HEK293T (cell line): ENCODE data around the gene WDR62.

Experiments used
- CTCF ChIA-PET: fragments of 350-600 bp; formaldehyde crosslinking; extraction: SDS; loops from one replicate; lab custom pipeline; 2021; ENCODE audit warnings: antibody characterized with exemption, inconsistent platforms; lab: Yijun Ruan, JAX
- POLR2A ChIA-PET: fragments of 350-600 bp; formaldehyde crosslinking; extraction: SDS; loops from one replicate; lab custom pipeline; 2020; ENCODE audit warnings: antibody characterized with exemption, inconsistent platforms; lab: Yijun Ruan, JAX
- DNase-seq: peaks from one replicate; pipeline ENCODE4 v3.0.0; 2012; ENCODE audit warnings: mixed read lengths; ENCODE audit errors: extremely low spot score
- ARNT ChIP-seq: fragments of 450-650 bp; IDR thresholded peaks from 2 replicates; pipeline ENCODE4 v1.6.1; 2017; ENCODE audit warnings: mild to moderate bottlenecking
- BHLHE40 ChIP-seq: fragments of 450-650 bp; IDR thresholded peaks from 2 replicates; pipeline ENCODE4 v1.6.1; 2016; ENCODE audit warnings: mild to moderate bottlenecking, moderate library complexity, borderline replicate concordance
- CTBP1 ChIP-seq: fragments of 450-650 bp; IDR thresholded peaks from 2 replicates; pipeline ENCODE4 v1.6.1; 2016; ENCODE audit warnings: borderline replicate concordance
- ELF4 ChIP-seq: fragments of 450-650 bp; IDR thresholded peaks from 2 replicates; pipeline ENCODE4 v1.6.1; 2017; ENCODE audit warnings: antibody characterized with exemption
- FOXA1 ChIP-seq: fragments of 450-650 bp; IDR thresholded peaks from 2 replicates; pipeline ENCODE4 v1.6.1; 2016; ENCODE audit warnings: mild to moderate bottlenecking
- FOXK2 ChIP-seq: fragments of 450-650 bp; IDR thresholded peaks from 2 replicates; pipeline ENCODE4 v1.6.1; 2016; ENCODE audit warnings: mild to moderate bottlenecking
- FOXM1 ChIP-seq: fragments of 450-650 bp; IDR thresholded peaks from 2 replicates; pipeline ENCODE4 v1.6.1; 2017; ENCODE audit warnings: mild to moderate bottlenecking, borderline replicate concordance
- HDGF ChIP-seq: fragments of 450-650 bp; IDR thresholded peaks from 2 replicates; pipeline ENCODE4 v1.6.1; 2017; ENCODE audit warnings: antibody characterized with exemption, borderline replicate concordance
- L3MBTL2 ChIP-seq: fragments of 450-650 bp; conservative IDR thresholded peaks from 2 replicates; pipeline ENCODE4 v1.6.1; 2016; ENCODE audit warnings: mild to moderate bottlenecking
- LEF1 ChIP-seq: fragments of 450-650 bp; IDR thresholded peaks from 2 replicates; pipeline ENCODE4 v1.6.1; 2017; ENCODE audit warnings: mild to moderate bottlenecking, borderline replicate concordance
- NFRKB ChIP-seq: fragments of 450-650 bp; IDR thresholded peaks from 2 replicates; pipeline ENCODE4 v1.6.1; 2016; ENCODE audit warnings: mild to moderate bottlenecking, moderate library complexity
- SP1 ChIP-seq: fragments of 450-650 bp; IDR thresholded peaks from 2 replicates; pipeline ENCODE4 v1.6.1; 2017
- SUZ12 ChIP-seq: fragments of 450-650 bp; IDR thresholded peaks from 2 replicates; pipeline ENCODE4 v1.6.1; 2016; ENCODE audit warnings: mild to moderate bottlenecking
- TARDBP ChIP-seq: fragments of 450-650 bp; IDR thresholded peaks from 2 replicates; pipeline ENCODE4 v1.6.1; 2016
- ZNF384 ChIP-seq: fragments of 450-650 bp; IDR thresholded peaks from 2 replicates; pipeline ENCODE4 v1.6.1; 2016
- TF ChIP-seq, protein P1 (sequence below): fragments of 450-650 bp; IDR thresholded peaks from 2 replicates; pipeline ENCODE4 v1.6.1; 2016

The WDR62 gene

DNA sequence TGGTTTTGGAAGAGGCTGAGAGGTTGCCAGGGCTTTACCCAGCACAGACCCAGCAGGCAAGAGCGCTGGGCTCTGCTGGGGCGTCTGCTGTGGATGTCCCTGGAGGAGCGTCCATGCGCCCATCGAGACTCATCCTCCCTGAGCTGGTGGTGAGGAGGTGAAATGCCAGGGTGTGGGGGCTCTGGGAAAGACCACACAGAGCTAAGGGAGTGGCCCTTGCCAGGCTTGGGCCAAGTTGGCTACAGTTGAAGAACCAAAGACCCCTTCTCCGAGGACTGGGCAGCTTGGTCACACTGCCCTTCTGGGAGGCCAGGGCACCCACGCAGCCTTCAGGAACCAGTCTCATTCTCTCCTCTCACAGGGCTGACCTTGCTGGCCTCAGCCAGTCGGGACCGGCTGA, 31.6 kb downstream of the WDR62 start:
- POLR2A ChIA-PET, result no interaction called here
- CTCF ChIA-PET, result no interaction called here
- DNase-seq, result no peak
- TF ChIP-seq FOXK2 (no peak), ZNF384 (no peak), CTBP1 (no peak), HDGF (no peak), FOXM1 (no peak), FOXA1 (no peak), SP1 (no peak)

DNA sequence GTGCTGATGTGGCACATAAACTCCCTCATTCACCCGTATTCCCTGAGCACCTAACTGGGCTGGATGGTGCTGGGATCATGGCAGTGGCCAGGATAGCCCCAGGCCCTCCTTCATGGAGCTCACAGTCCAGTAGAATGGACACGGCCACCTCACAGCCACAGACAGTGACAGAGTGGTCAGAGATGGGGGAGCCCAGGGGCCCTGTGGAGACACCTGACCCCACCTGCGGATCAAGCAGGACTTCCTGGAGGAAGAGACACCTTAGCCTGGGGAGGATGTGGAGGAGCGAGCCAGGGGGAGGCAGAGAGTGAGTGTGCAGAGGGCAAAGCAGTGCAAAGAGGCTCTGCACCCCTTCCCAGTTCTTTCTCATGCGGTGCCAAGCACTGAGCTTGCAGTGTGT, 35.1 kb downstream of the WDR62 start:
- CTCF ChIA-PET, result no interaction called here
- POLR2A ChIA-PET, result interaction anchor here (1.4 kb wide), 1 partner anchor 25 kb away, joined by 4 read pairs; the partner anchor contains the start of gene POLR2I
- TF ChIP-seq ELF4, result no peak
- no peak for DNase-seq

DNA sequence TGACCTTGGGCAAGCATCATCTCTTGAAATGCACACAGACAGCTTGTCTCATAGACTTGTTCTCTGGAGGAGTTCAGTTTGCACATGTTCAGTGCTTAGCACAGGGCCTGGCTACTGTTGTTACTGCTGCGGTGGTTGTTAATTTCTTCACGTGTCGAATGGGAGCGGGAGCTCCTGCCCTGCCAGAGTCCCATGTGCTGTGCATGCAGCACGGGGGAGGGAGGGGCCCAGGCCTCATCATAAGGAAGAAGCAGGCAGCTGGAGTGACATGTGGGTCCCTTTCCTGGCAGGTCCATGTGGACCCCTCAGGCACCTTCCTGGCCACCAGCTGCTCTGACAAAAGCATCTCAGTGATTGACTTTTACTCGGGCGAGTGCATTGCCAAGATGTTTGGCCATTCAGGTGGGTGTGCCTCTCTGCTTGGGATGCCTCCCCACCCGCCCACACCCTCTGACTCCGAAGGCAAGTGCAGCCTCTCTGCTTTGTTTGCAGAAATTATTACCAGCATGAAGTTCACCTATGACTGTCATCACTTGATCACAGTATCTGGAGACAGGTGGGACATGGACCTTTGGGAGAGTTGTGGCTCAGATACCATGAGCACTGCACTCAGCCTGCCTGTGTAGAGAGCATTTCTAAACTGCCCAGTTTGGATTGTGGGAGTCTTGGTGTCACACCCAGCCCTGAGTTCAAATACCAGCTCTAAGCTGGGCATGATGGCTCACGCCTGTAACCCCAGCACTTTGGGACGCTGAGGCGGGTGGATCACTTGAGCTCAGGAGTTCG, 36.4 kb downstream of the WDR62 start:
- CTCF ChIA-PET, result no interaction called here
- DNase-seq, result no peak
- TF ChIP-seq ARNT (no peak), NFRKB (no peak), FOXA1 (no peak), BHLHE40 (no peak), LEF1 (no peak), ELF4 (no peak), SP1 (no peak)
- TF ChIP-seq, protein P1, sequence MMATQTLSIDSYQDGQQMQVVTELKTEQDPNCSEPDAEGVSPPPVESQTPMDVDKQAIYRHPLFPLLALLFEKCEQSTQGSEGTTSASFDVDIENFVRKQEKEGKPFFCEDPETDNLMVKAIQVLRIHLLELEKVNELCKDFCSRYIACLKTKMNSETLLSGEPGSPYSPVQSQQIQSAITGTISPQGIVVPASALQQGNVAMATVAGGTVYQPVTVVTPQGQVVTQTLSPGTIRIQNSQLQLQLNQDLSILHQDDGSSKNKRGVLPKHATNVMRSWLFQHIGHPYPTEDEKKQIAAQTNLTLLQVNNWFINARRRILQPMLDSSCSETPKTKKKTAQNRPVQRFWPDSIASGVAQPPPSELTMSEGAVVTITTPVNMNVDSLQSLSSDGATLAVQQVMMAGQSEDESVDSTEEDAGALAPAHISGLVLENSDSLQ, result no peak
- POLR2A ChIA-PET, result interaction anchor here (0.7 to 1.4 kb wide), 3 partner anchors 16 to 37 kb away, joined by 3 to 5 read pairs (median 3); partner anchors contain the start of genes POLR2I and TBCB

DNA sequence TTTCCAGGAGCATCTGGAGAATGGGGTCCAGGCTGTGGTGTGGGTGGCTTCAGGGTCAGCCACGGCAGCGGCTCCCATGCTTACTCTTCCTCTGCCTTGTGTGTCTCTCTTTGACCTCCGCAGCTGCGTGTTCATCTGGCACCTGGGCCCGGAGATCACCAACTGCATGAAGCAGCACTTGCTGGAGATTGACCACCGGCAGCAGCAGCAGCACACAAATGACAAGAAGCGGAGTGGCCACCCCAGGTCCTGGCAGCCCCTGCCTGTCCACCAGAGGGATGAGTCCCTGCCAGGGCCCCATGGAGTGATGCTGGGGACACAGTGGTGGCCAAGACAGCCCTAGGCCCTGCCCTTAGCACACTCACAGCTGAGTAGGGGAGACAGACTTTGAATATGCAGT, 37.9 kb downstream of the WDR62 start:
- ChIA-PET POLR2A (no interaction called here), CTCF (no interaction called here)
- DNase-seq, result no peak
- TF ChIP-seq HDGF, result no peak
- TF ChIP-seq BHLHE40, result no peak

DNA sequence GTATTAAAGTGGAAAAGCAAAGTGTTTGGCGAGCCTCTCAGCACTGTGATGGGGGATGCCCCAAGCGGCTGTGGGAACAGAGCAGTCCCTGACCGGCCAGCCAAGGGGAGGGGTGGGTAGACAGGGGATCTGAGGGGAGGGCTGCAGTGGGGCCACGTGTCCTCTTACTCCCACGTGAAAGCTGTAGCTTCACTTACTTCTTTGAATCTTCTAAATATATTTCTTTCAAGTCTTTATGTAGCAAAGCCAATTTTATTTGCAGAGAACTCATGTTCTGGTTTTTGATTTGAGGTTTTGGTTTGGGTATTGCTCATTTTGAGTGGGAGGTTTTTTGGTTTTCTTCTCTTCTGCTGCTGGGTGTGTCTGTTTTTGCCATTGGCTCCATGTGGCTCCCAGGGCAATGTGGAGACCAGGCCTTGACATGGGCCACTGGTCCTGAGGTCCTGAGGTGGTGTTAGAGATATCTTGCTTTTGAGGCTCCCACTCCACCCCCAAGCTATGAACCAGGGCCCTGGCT, 38.5 kb downstream of the WDR62 start:
- CTCF ChIA-PET, result no interaction called here
- POLR2A ChIA-PET, result no interaction called here
- TF ChIP-seq CTBP1, result no peak
- no peak for TF ChIP-seq SP1
- TF ChIP-seq NFRKB, result no peak
- no peak for TF ChIP-seq TARDBP
- no peak for TF ChIP-seq FOXA1
- no peak for TF ChIP-seq BHLHE40
- TF ChIP-seq ZNF384, result no peak
- no peak for TF ChIP-seq SUZ12
- TF ChIP-seq FOXM1, result no peak
- no peak for TF ChIP-seq ARNT
- no peak for TF ChIP-seq ELF4
- TF ChIP-seq, protein P1, result no peak
- TF ChIP-seq FOXK2, result no peak
- TF ChIP-seq L3MBTL2, result no peak
- no peak for TF ChIP-seq HDGF
- no peak for TF ChIP-seq LEF1
- DNase-seq, result no peak

DNA sequence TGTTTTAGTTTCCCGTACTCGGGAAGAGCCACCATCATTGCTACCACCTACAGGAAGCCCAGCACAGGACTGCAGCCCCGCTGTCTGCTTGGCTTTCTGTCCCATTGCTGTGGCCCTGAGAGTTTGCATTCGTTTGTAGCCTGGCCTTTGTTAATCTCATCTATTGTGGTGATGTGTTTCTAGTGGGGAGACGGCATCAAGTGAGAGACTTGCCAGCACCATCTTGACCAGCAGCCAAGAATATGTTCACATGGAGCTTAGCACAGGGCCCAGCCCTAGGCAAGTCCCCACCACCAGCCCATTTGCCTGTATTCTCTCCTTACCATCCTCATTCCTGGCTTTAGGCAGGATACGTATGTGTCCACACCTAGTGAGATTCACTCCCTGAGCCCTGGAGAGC, 39.0 kb downstream of the WDR62 start:
- POLR2A ChIA-PET, result no interaction called here
- CTCF ChIA-PET, result no interaction called here
- no peak for DNase-seq

More for the DNA sequence above, 39.0 kb downstream of the WDR62 start:
- TF ChIP-seq TARDBP (no peak), CTBP1 (no peak), HDGF (no peak), FOXA1 (no peak), ELF4 (no peak), FOXM1 (no peak), FOXK2 (no peak), ZNF384 (no peak), BHLHE40 (no peak), SUZ12 (no peak), NFRKB (no peak), SP1 (no peak), LEF1 (no peak), ARNT (no peak)
- TF ChIP-seq, protein P1, result no peak
